Right atrium auricular region (tissue), 2 donors: Measurements from ENCODE around the gene HNRNPM. TPM values are rescaled to one million over a fixed set of nuclear protein-coding genes. Genes with fewer than 3 reads are reported as not detected.
A peak's percentile ranks its signal among the peaks of the same experiment; 100 is the strongest.

ENCODE experiments used
- DNase-seq: peaks from one replicate; pipeline ENCODE4 v3.0.0-alpha.2; 2019; ENCODE audit warnings: low spot score
- H3K27ac ChIP-seq, 2 donors: fragments of 200-600 bp; sonication (generic); 1 replicate in 1 of 2; 2 replicates in 1 of 2; pipeline ENCODE4 v1.5.1; 2016 to 2019
- H3K27me3 ChIP-seq, 2 donors: fragments of 200-600 bp; sonication (generic); one replicate each; pipeline versions ENCODE4 v1.5.1 to v1.6.0; 2017 to 2019
- H3K36me3 ChIP-seq: fragments of 200-600 bp; sonication (generic); one replicate; pipeline ENCODE4 v1.5.1; 2016
- H3K4me1 ChIP-seq, 2 donors: fragments of 200-600 bp; sonication (generic); one replicate each; pipeline versions ENCODE4 v1.5.1 to v1.6.0; 2017 to 2019
- H3K4me3 ChIP-seq, 2 donors: fragments of 200-600 bp; sonication (generic); 1 replicate in 1 of 2; 2 replicates in 1 of 2; pipeline ENCODE4 v1.5.1; 2017 to 2019; ENCODE audit warnings: mild to moderate bottlenecking in 1 of 2, moderate library complexity in 1 of 2
- H3K9me3 ChIP-seq, 2 donors: fragments of 200-600 bp; sonication (generic); one replicate each; pipeline ENCODE4 v1.5.1; 2019
- CTCF ChIP-seq, 2 donors: fragments of 200-600 bp; sonication (generic); IDR thresholded peaks; one replicate each; pipeline ENCODE4 v1.5.1; 2019; ENCODE audit warnings: antibody characterized with exemption in 2 of 2
- total RNA-seq, 2 donors: library from RNA; depleted of rRNA; stranded (reverse); fragments of >200 nt; gene quantifications; one replicate each; pipeline ENCODE4 v1.1.0, GENCODE V29; 2016

HNRNPM gene
- total RNA-seq, 2 donors from 2014 or later = 51.0 to 76.5 TPM

GRCh38 chr19:8459520-8460270 lies 14.9 kb downstream of the HNRNPM start:
- no peak for DNase-seq
- Histone ChIP-seq H3K27ac (peak overlapping the region; percentile 47 to 66), H3K4me1 (peaks cover 0 to 77% of the 10 kb centered on the region in 2 donors), H3K4me3 (no peak overlapping the region), H3K27me3 (no peaks in the 10 kb centered on the region), H3K36me3 (peaks cover 38% of the 10 kb centered on the region), H3K9me3 (no peaks in the 10 kb centered on the region)
- no peak for TF ChIP-seq CTCF (IDR thresholded peaks at IDR 0.05)

DNA sequence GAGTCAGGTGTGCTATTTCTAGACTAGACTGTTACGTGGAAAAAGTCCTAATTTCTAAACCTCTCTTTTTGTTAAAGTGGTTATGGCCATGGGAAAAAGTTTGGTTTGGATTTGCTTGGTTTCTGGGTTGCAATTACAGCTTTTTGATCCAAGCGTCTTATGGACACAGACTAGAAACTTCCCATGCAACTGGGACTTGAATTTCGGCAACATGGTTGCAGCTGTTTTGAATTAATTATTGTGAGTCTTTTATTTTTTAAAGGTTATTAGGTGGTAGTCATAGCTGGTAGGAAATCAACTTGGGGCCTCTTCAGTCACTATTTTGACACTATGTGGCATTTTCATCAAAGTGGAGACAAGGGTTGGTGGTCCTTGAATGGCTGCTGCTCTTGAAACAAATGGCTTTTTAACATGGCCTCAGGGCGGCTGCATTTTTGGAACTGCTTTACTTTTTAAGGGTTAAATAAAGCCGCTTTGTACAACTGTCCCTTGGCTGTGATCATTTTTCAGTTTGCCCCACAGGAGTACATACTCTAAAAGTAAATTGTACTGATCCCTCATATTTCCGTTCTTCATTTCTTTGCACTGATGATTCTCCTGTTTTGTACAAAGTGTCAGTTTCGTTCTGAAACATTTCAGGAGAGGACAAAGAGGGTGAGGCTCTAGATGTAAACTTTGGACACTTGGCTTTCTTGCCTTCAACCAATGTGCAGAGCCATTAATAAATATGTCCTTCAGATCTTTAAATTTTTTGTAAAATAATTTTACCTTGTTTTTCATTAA lies 15.9 kb downstream of the HNRNPM start:
- Histone ChIP-seq H3K4me1 (peaks cover 0 to 71% of the 10 kb centered on the region in 2 donors), H3K9me3 (no peaks in the 10 kb centered on the region), H3K27ac (peak overlapping the region; percentile 36 to 66), H3K4me3 (no peak overlapping the region), H3K27me3 (no peaks in the 10 kb centered on the region), H3K36me3 (peaks cover 41% of the 10 kb centered on the region)
- DNase-seq = no peak
- no peak for TF ChIP-seq CTCF (IDR thresholded peaks at IDR 0.05)

GRCh38 chr19:8461376-8461775 lies 16.6 kb downstream of the HNRNPM start:
- Histone ChIP-seq H3K4me1 (peaks cover 0 to 65% of the 10 kb centered on the region in 2 donors), H3K27me3 (no peaks in the 10 kb centered on the region), H3K4me3 (no peak overlapping the region), H3K27ac (peak overlapping the region in 1 of 2 donors; percentile 1), H3K36me3 (peaks cover 42% of the 10 kb centered on the region), H3K9me3 (no peaks in the 10 kb centered on the region)
- TF ChIP-seq CTCF (IDR thresholded peaks at IDR 0.05) = no peak
- no peak for DNase-seq

DNA sequence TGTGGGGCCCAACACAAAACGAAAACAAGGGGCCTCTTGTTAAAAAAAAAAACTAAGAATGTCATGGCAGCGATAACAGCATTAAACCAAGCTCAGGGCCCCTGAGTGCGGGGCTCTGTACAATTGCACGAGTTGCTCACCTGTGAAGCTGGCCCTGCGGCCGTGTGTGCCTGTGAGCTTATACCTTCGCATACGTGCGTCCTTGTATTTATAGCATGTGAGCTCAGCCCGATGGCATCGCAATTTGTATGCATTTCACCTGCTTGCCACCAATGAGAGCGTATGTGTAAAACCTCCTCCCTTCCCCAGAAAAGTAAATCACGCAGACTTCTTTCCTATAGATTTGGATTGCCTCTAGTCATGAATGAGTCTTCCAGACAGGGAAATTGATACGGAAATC lies 17.1 kb downstream of the HNRNPM start:
- TF ChIP-seq CTCF (IDR thresholded peaks at IDR 0.05) = no peak
- no peaks in the 10 kb centered on the region for H3K27me3 ChIP-seq
- no peak overlapping the region for H3K4me3 ChIP-seq
- no peaks in the 10 kb centered on the region for H3K9me3 ChIP-seq
- peaks cover 42% of the 10 kb centered on the region for H3K36me3 ChIP-seq
- H3K4me1 ChIP-seq = peaks cover 0 to 60% of the 10 kb centered on the region in 2 donors
- no peak for DNase-seq
- peak overlapping the region in 1 of 2 donors; percentile 1 for H3K27ac ChIP-seq

GRCh38 chr19:8462571-8462970 lies 17.8 kb downstream of the HNRNPM start:
- DNase-seq = no peak
- peaks cover 43% of the 10 kb centered on the region for H3K36me3 ChIP-seq
- H3K27me3 ChIP-seq = no peaks in the 10 kb centered on the region
- H3K27ac ChIP-seq = no peak overlapping the region
- H3K4me1 ChIP-seq = peaks cover 0 to 54% of the 10 kb centered on the region in 2 donors
- no peak for TF ChIP-seq CTCF (IDR thresholded peaks at IDR 0.05)
- no peaks in the 10 kb centered on the region for H3K9me3 ChIP-seq
- H3K4me3 ChIP-seq = no peak overlapping the region
